Measurements from ENCODE around the gene NDUFB11.

- TF ChIP-seq, protein P1, sequence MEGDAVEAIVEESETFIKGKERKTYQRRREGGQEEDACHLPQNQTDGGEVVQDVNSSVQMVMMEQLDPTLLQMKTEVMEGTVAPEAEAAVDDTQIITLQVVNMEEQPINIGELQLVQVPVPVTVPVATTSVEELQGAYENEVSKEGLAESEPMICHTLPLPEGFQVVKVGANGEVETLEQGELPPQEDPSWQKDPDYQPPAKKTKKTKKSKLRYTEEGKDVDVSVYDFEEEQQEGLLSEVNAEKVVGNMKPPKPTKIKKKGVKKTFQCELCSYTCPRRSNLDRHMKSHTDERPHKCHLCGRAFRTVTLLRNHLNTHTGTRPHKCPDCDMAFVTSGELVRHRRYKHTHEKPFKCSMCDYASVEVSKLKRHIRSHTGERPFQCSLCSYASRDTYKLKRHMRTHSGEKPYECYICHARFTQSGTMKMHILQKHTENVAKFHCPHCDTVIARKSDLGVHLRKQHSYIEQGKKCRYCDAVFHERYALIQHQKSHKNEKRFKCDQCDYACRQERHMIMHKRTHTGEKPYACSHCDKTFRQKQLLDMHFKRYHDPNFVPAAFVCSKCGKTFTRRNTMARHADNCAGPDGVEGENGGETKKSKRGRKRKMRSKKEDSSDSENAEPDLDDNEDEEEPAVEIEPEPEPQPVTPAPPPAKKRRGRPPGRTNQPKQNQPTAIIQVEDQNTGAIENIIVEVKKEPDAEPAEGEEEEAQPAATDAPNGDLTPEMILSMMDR (IDR thresholded peaks at IDR 0.05; ENCODE audit: low read depth, low read length), result no peak
- TF ChIP-seq EZH2phosphoT487 (IDR thresholded peaks at IDR 0.05; ENCODE audit: low read depth), result no peak
Measured at GRCh38 chrX:47129157-47129898, 15.2 kb downstream of the NDUFB11 start.
